Measurements from ENCODE around the gene SOX2.

DNA sequence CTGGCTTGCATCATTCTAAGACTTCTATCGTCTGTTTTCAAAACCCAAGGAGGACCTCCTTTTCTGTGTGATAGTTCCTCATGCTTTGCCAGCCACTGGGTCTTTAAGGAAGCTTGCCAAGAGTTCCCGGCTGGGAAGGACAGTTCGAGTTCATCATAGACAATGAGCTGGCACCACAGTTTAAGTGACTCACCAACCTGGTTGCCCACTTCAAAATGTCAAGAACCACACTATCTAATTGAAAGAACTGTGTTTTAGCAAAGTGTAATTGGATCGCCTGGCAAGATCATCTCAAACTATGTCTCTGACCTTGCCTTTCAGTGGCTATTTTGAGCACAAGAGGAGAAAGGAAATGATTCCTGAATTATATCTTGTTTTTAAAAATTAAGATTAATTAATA is 27.9 kb downstream of the SOX2 start:
- TF ChIP-seq POLR2A (IDR thresholded peaks at IDR 0.05; ENCODE audit: low read depth, low read length): no peak
- TF ChIP-seq TAF1 (IDR thresholded peaks at IDR 0.05; ENCODE audit: low read depth, low read length): no peak
- no peak for TF ChIP-seq POLR2AphosphoS5 (IDR thresholded peaks at IDR 0.05; ENCODE audit: low read depth, low read length)
- TF ChIP-seq SPI1 (IDR thresholded peaks at IDR 0.05; ENCODE audit: low read depth, low read length): no peak
